ENCODE measurements around the gene PTPN6.

PTPN6 gene

GRCh38 chr12:6957151-6957701, 6.1 kb downstream of the PTPN6 start:
- no peak for FAIRE-seq

- no peak for FAIRE-seq
Observed at GRCh38 chr12:6957741-6958608, 6.8 kb downstream of the PTPN6 start.

- FAIRE-seq = no peak
Observed at GRCh38 chr12:6958609-6959057, 7.5 kb downstream of the PTPN6 start.

- no peak for FAIRE-seq
Observed at GRCh38 chr12:6959058-6959804, 8.1 kb downstream of the PTPN6 start.

- no peak for FAIRE-seq
Observed at GRCh38 chr12:6959805-6960592, 8.8 kb downstream of the PTPN6 start.

GRCh38 chr12:6960593-6961277, 9.6 kb downstream of the PTPN6 start:
- FAIRE-seq = no peak

- no peak for FAIRE-seq
Observed at GRCh38 chr12:6961278-6961694, 10.1 kb downstream of the PTPN6 start.

- no peak for FAIRE-seq
Observed at GRCh38 chr12:6961695-6962284, 10.6 kb downstream of the PTPN6 start.

GRCh38 chr12:6962285-6963015, 11.3 kb downstream of the PTPN6 start:
- FAIRE-seq = no peak

- no peak for FAIRE-seq
Observed at GRCh38 chr12:6963016-6963731, 12.0 kb downstream of the PTPN6 start.

GRCh38 chr12:6963791-6964413, 12.7 kb downstream of the PTPN6 start:
- FAIRE-seq = no peak

GRCh38 chr12:6964605-6965025, 13.5 kb downstream of the PTPN6 start:
- no peak for FAIRE-seq

- no peak for FAIRE-seq
Observed at GRCh38 chr12:6965026-6965661, 14.0 kb downstream of the PTPN6 start.

- FAIRE-seq = no peak
Observed at GRCh38 chr12:6965714-6966113, 14.6 kb downstream of the PTPN6 start.

- no peak for FAIRE-seq
Observed at GRCh38 chr12:6966351-6966750, 15.2 kb downstream of the PTPN6 start.

GRCh38 chr12:6967651-6968100, 16.5 kb downstream of the PTPN6 start:
- no peak for FAIRE-seq

GRCh38 chr12:6968426-6968825, 17.3 kb downstream of the PTPN6 start:
- FAIRE-seq = no peak

- FAIRE-seq = no peak
Observed at GRCh38 chr12:6970096-6970527, 19.0 kb downstream of the PTPN6 start.

- FAIRE-seq = no peak
Observed at GRCh38 chr12:6974180-6974579, 23.0 kb downstream of the PTPN6 start.

All from colon (tissue), 2 donors.